ENCODE results near the gene AHSG. TPM values are rescaled to one million over a fixed set of nuclear protein-coding genes. Genes with fewer than 3 reads are reported as not detected.

Gene AHSG
- total RNA-seq, 4 donors from 2014 or later: not detected

DNA sequence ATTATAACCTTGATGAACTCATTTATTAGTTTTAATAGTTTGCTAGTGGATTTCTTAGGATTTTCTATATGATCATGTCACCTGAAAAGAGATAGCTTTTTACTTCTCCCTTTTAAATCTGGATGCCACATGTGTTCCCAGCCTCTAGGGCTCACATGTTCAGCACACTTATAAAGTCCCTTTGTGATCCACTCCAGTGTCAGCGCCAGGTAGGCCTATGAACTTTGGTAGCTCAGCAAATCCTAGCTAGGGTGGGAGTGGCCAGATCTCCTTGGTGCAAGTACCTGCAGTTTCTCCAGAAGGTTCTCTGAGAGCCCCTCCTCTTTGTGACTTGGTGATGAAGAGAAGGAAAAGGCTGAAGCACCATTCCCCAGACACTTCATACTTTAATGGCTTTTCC is 36.0 kb downstream of the AHSG start:
- Histone ChIP-seq H3K4me1 (peaks cover 0 to 7% (median 0%) of the 10 kb centered on the region in 4 donors), H3K27me3 (no peaks in the 10 kb centered on the region), H3K27ac (no peak overlapping the region), H3K36me3 (no peaks in the 10 kb centered on the region), H3K9me3 (no peaks in the 10 kb centered on the region), H3K4me3 (no peak overlapping the region)
- TF ChIP-seq POLR2A (IDR thresholded peaks at IDR 0.05): no peak
- TF ChIP-seq, protein P1, sequence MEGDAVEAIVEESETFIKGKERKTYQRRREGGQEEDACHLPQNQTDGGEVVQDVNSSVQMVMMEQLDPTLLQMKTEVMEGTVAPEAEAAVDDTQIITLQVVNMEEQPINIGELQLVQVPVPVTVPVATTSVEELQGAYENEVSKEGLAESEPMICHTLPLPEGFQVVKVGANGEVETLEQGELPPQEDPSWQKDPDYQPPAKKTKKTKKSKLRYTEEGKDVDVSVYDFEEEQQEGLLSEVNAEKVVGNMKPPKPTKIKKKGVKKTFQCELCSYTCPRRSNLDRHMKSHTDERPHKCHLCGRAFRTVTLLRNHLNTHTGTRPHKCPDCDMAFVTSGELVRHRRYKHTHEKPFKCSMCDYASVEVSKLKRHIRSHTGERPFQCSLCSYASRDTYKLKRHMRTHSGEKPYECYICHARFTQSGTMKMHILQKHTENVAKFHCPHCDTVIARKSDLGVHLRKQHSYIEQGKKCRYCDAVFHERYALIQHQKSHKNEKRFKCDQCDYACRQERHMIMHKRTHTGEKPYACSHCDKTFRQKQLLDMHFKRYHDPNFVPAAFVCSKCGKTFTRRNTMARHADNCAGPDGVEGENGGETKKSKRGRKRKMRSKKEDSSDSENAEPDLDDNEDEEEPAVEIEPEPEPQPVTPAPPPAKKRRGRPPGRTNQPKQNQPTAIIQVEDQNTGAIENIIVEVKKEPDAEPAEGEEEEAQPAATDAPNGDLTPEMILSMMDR (IDR thresholded peaks at IDR 0.05): no peak
- no peak for DNase-seq

DNA sequence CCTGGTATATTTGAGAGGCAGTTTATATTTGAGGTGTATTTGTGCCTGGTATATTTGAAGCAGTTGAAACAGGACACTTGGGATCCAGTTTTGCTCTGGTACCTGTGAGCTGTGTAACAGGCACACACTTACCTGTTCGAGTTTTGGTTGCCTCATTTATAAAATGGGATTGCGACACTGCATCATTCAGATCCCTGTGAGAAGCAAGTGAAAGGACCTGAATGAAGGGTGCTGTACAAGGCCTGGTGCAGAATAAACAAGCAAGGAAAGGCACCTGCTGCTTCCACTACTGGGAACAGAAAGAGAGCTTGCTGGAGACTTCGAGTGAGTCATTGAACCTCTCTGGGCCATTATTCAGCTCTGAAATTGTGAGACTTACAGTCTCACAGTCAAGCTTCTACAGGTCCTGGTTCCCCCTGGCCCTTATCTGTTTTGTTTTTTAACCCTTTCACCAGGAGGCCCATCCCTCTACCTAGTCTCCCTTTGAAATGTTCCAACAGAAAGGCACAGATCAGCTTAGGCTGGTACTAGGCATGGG is 38.9 kb downstream of the AHSG start:
- DNase-seq: no peak
- Histone ChIP-seq H3K4me1 (peaks cover 0 to 7% (median 0%) of the 10 kb centered on the region in 4 donors), H3K4me3 (no peak overlapping the region), H3K36me3 (no peaks in the 10 kb centered on the region), H3K27me3 (no peaks in the 10 kb centered on the region), H3K9me3 (no peaks in the 10 kb centered on the region), H3K27ac (peak overlapping the region in 2 of 4 donors; percentile 44 to 73)
- TF ChIP-seq, protein P1 (IDR thresholded peaks at IDR 0.05): no peak
- no peak for TF ChIP-seq POLR2A (IDR thresholded peaks at IDR 0.05)

DNA sequence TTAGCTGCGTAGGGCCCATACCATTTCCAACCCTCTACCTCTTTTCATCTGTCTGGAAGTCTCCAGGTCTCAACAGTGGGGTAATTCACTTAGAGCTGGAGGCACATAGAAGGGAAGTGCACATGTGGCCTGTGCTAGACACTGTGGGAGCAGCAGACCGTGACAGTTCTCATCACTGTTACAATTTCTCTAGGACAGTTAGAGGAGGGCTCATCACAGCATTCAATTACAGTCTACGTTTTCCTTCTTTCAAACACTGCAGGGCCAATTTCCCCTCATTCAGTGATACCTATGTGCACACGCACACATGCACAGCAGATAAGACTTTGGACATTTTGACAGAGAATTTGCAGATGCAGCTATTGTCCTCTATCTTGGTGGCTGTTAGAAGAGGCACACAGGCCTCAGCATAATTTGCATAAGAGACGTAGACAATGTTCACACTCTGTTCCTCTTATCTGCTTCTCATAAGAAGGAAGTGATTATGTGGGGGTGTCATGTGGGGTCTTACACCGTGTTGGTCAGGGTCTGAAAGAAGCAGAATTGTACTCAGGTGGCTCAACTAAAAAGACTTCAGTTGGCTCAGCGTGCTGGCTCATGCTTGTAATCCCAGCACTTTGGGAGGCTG is 40.3 kb downstream of the AHSG start:
- peak in 2 of 3 donors; percentile 76 to 85 for DNase-seq
- Histone ChIP-seq H3K36me3 (no peaks in the 10 kb centered on the region), H3K4me1 (peaks cover 0 to 7% (median 0%) of the 10 kb centered on the region in 4 donors)

DNA sequence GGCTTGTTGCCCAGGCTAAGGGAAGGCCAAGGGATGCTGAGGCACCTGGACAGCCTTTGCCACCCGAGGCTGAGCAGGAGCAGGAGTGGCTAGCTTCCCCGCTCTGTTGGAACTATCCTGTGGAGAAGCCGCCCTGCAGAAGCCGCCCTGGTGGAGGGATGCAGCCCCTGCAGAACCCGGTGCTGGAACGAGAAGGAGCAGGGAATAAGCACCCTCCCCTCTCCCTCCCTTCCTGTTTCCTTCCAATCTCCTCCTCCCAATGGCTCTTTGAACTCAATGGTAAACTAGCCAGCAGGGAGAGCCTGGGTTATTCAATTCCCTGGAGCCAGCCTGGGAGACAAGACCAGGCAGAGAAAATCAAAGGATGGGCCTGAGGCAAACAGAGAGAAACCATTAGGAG is 41.1 kb downstream of the AHSG start:
- no peak overlapping the region for H3K4me3 ChIP-seq
- H3K27me3 ChIP-seq: no peaks in the 10 kb centered on the region
- H3K4me1 ChIP-seq: peaks cover 0 to 7% (median 0%) of the 10 kb centered on the region in 4 donors
- TF ChIP-seq, protein P1 (IDR thresholded peaks at IDR 0.05): no peak
- TF ChIP-seq POLR2A (IDR thresholded peaks at IDR 0.05): no peak
- H3K27ac ChIP-seq: peak overlapping the region in 2 of 4 donors; percentile 15 to 73
- no peaks in the 10 kb centered on the region for H3K36me3 ChIP-seq
- DNase-seq: no peak
- no peaks in the 10 kb centered on the region for H3K9me3 ChIP-seq

More for the DNA sequence above, 40.3 kb downstream of the AHSG start:
- Histone ChIP-seq H3K27me3 (no peaks in the 10 kb centered on the region), H3K27ac (peak overlapping the region in 2 of 4 donors; percentile 44 to 73), H3K9me3 (no peaks in the 10 kb centered on the region), H3K4me3 (no peak overlapping the region)
- TF ChIP-seq, protein P1 (IDR thresholded peaks at IDR 0.05): no peak
- TF ChIP-seq POLR2A (IDR thresholded peaks at IDR 0.05): no peak

DNA sequence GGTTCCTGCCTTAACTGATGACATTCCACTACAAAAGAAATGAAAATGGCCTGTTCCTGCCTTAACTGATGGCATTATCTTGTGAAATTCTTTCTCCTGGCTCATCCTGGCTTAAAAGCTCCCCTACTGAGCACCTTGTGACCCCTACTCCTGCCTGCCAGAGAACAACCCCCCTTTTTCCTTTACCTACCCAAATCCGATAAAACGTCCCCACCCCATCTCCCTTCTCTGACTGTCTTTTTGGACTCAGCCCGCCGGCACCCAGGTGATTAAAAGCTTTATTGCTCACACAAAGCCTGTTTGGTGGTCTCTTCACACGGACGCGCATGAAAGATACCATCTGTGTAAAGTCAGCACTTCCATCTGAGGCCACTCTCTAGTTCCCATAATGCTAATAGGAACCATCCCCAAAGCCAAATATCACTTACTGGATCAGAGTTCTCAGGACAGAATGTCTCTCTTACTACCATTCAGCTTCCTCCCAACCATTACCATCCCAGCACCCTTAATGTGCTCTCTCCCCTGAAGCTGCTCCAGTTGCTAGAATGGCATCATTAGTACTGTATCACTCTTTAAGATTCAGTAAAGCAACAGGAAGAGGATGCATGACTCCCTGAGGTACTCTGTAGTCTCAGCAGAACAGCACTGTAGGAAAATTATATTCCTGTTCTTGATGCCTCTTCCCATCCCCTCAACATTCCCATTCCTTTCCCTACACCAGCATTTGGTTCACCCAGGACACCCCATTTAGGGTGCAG is 50.7 kb downstream of the AHSG start:
- DNase-seq: no peak
- H3K4me3 ChIP-seq: no peak overlapping the region
- no peaks in the 10 kb centered on the region for H3K27me3 ChIP-seq
- TF ChIP-seq POLR2A (IDR thresholded peaks at IDR 0.05): no peak
- TF ChIP-seq, protein P1 (IDR thresholded peaks at IDR 0.05): no peak
- no peaks in the 10 kb centered on the region for H3K9me3 ChIP-seq
- H3K4me1 ChIP-seq: no peaks in the 10 kb centered on the region
- no peaks in the 10 kb centered on the region for H3K36me3 ChIP-seq
- no peak overlapping the region for H3K27ac ChIP-seq

Measured in Peyer's patch (tissue), 4 donors.